Measurements from ENCODE around the gene CCDC117.
"Not testable (repeated sequence)": the region's sequence is repeated elsewhere in the genome, so short reads cannot be mapped to it uniquely, and the experiment has no call there.

CCDC117 gene

GRCh38 chr22:28759861-28760560 is 12.5 kb upstream of the CCDC117 start:
- POLR2A ChIA-PET = interaction anchor here (2.4 kb wide), 1 partner anchor 40 kb away, joined by 7 read pairs; the partner anchor contains the start of gene XBP1
- TF ChIP-seq ARNT (IDR thresholded peaks at IDR 0.05) = no peak
- no peak for TF ChIP-seq NFRKB (IDR thresholded peaks at IDR 0.05)
- TF ChIP-seq CTBP1 (IDR thresholded peaks at IDR 0.05; ENCODE audit: borderline replicate concordance) = no peak
- no peak for TF ChIP-seq BHLHE40 (IDR thresholded peaks at IDR 0.05; ENCODE audit: borderline replicate concordance)
- TF ChIP-seq FOXA1 (IDR thresholded peaks at IDR 0.05) = no peak
- no peak for TF ChIP-seq FOXK2 (IDR thresholded peaks at IDR 0.05)
- no peak for TF ChIP-seq L3MBTL2 (conservative IDR thresholded peaks at IDR 0.05)
- no peak for TF ChIP-seq SP1 (IDR thresholded peaks at IDR 0.05)
- TF ChIP-seq, protein P1, sequence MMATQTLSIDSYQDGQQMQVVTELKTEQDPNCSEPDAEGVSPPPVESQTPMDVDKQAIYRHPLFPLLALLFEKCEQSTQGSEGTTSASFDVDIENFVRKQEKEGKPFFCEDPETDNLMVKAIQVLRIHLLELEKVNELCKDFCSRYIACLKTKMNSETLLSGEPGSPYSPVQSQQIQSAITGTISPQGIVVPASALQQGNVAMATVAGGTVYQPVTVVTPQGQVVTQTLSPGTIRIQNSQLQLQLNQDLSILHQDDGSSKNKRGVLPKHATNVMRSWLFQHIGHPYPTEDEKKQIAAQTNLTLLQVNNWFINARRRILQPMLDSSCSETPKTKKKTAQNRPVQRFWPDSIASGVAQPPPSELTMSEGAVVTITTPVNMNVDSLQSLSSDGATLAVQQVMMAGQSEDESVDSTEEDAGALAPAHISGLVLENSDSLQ (IDR thresholded peaks at IDR 0.05) = no peak
- no peak for TF ChIP-seq HDGF (IDR thresholded peaks at IDR 0.05; ENCODE audit: borderline replicate concordance)
- TF ChIP-seq LEF1 (IDR thresholded peaks at IDR 0.05; ENCODE audit: borderline replicate concordance) = no peak
- TF ChIP-seq ZNF384 (IDR thresholded peaks at IDR 0.05) = no peak
- no peak for TF ChIP-seq SUZ12 (IDR thresholded peaks at IDR 0.05)
- TF ChIP-seq FOXM1 (IDR thresholded peaks at IDR 0.05; ENCODE audit: borderline replicate concordance) = no peak
- TF ChIP-seq ELF4 (IDR thresholded peaks at IDR 0.05) = no peak
- TF ChIP-seq TARDBP (IDR thresholded peaks at IDR 0.05) = no peak
- no peak for DNase-seq (ENCODE audit: extremely low spot score)
- CTCF ChIA-PET = no interaction called here

DNA sequence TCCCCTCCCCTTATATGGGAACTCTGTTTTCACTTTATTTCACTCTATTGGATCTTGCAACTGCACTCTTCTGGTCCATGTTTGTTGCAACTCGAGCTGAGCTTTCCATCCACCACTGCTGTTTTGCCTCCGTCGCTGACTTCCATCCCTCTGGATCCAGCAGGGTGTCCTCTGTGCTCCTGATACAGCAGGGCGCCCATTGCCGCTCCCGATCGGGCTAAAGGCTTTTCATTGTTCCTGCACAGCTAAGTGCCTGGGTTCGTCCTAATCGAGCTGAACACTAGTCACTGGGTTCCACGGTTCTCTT is 11.1 kb upstream of the CCDC117 start:
- TF ChIP-seq BHLHE40 (IDR thresholded peaks at IDR 0.05; ENCODE audit: borderline replicate concordance) (no peak), LEF1 (IDR thresholded peaks at IDR 0.05; ENCODE audit: borderline replicate concordance) (no peak), SP1 (IDR thresholded peaks at IDR 0.05) (no peak), TARDBP (IDR thresholded peaks at IDR 0.05) (no peak), CTBP1 (IDR thresholded peaks at IDR 0.05; ENCODE audit: borderline replicate concordance) (no peak), FOXM1 (IDR thresholded peaks at IDR 0.05; ENCODE audit: borderline replicate concordance) (no peak), NFRKB (IDR thresholded peaks at IDR 0.05) (no peak), ELF4 (IDR thresholded peaks at IDR 0.05) (no peak), SUZ12 (IDR thresholded peaks at IDR 0.05) (no peak), HDGF (IDR thresholded peaks at IDR 0.05; ENCODE audit: borderline replicate concordance) (no peak), ZNF384 (IDR thresholded peaks at IDR 0.05) (no peak)
- DNase-seq (ENCODE audit: extremely low spot score) = no peak
- ChIA-PET CTCF (no interaction called here), POLR2A (interaction anchor here (2.4 to 2.8 kb wide), 2 partner anchors 11 to 39 kb away, joined by 7 to 9 read pairs; partner anchors contain the start of genes CCDC117 and XBP1)

DNA sequence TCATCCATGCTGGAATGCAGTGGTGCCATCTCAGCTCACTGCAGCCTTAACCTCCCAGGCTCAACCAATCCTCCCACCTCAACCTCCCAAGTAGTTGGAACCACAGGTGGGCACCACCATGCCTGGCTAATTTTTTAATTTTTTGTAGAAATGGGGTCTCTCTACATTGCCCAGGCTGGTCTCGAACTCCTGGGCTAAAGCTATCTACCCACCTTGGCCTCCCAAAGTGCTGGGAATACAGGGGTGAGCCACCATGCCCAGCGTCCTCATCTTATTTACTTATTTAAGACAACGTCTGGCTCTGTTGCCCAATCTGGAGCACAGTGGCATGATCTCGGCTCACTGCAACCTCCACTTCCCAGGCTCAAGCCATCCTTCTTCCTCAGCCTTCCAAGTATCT is 10.5 kb upstream of the CCDC117 start:
- DNase-seq (ENCODE audit: extremely low spot score); CTCF ChIA-PET: not testable (repeated sequence)
- POLR2A ChIA-PET = interaction anchor here (2.4 to 2.8 kb wide), 2 partner anchors 11 to 38 kb away, joined by 7 to 9 read pairs; partner anchors contain the start of genes CCDC117 and XBP1

- no peak for DNase-seq (ENCODE audit: extremely low spot score)
- ChIA-PET CTCF (no interaction called here), POLR2A (no interaction called here)
- TF ChIP-seq SUZ12 (IDR thresholded peaks at IDR 0.05) (no peak), CTBP1 (IDR thresholded peaks at IDR 0.05; ENCODE audit: borderline replicate concordance) (no peak), FOXM1 (IDR thresholded peaks at IDR 0.05; ENCODE audit: borderline replicate concordance) (no peak), ZNF384 (IDR thresholded peaks at IDR 0.05) (no peak), L3MBTL2 (conservative IDR thresholded peaks at IDR 0.05) (no peak), ELF4 (IDR thresholded peaks at IDR 0.05) (no peak), BHLHE40 (IDR thresholded peaks at IDR 0.05; ENCODE audit: borderline replicate concordance) (no peak), HDGF (IDR thresholded peaks at IDR 0.05; ENCODE audit: borderline replicate concordance) (no peak)
- TF ChIP-seq, protein P1 (IDR thresholded peaks at IDR 0.05) = no peak
Measured at GRCh38 chr22:28766628-28767027, 5.9 kb upstream of the CCDC117 start.

GRCh38 chr22:28768701-28769393 is 3.6 kb upstream of the CCDC117 start:
- ChIA-PET CTCF (no interaction called here), POLR2A (interaction anchor here (0.7 kb wide), 1 partner anchor 32 kb away, joined by 3 read pairs; the partner anchor contains the start of gene XBP1)
- no peak for DNase-seq (ENCODE audit: extremely low spot score)
- TF ChIP-seq LEF1 (IDR thresholded peaks at IDR 0.05; ENCODE audit: borderline replicate concordance) (no peak), FOXM1 (IDR thresholded peaks at IDR 0.05; ENCODE audit: borderline replicate concordance) (no peak), CTBP1 (IDR thresholded peaks at IDR 0.05; ENCODE audit: borderline replicate concordance) (no peak), SUZ12 (IDR thresholded peaks at IDR 0.05) (no peak), HDGF (IDR thresholded peaks at IDR 0.05; ENCODE audit: borderline replicate concordance) (no peak)

DNA sequence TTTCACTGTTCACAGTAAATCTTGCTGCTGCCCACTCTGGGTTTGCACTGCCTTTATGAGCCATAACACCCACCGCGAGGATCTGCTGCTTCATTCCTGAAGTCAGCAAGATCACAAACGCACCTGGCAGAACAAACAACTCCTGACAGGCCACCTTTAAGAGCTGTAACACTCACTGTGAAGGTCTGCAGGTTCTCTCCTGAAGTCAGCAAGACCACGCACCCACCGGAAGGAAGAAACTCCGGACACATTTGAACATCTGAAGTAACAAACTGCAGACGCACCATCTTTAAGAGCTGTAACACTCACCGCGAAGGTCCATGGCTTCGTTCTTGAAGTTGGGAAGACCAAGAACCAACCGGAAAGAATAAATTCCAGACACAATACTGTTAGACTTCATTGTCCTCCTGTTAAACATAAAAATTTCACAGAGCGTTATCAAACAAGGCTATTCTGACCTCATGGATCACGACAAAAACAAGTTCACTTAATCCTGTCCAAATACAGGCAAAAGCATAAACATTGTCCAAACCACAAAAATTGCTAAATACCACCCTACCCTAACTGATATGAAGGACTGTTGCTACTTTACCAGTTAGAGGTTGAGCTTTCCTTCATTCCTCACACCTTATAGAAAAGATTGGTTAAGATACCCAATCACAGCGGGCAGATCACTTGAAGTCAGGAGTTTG is 3.0 kb upstream of the CCDC117 start:
- ChIA-PET POLR2A (no interaction called here), CTCF (no interaction called here)
- TF ChIP-seq ELF4 (IDR thresholded peaks at IDR 0.05) = no peak
- no peak for DNase-seq (ENCODE audit: extremely low spot score)

Measured in HEK293T (cell line).